ENCODE measurements around the gene CATSPER3.

DNA sequence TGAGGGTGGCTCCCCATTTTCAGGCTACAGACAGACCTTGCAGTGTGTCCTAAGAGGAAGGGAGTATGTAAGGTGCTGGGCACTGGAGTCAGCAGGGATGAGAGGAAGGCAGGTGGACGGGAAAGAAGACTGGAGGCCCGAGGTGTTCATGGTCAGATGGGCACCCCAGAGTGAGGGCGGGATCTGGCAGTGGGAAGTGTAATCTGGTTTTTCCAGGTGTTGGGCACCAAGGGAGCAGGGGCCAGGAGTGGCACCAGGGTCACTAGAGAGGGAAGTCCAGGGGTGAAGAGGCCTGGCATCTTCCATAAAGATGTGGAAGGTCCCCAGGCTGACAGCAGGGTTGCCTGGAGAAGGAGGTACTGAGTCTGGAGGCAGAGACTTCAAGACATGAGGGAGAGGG, 36.7 kb downstream of the CATSPER3 start:
- TF ChIP-seq, protein P1, sequence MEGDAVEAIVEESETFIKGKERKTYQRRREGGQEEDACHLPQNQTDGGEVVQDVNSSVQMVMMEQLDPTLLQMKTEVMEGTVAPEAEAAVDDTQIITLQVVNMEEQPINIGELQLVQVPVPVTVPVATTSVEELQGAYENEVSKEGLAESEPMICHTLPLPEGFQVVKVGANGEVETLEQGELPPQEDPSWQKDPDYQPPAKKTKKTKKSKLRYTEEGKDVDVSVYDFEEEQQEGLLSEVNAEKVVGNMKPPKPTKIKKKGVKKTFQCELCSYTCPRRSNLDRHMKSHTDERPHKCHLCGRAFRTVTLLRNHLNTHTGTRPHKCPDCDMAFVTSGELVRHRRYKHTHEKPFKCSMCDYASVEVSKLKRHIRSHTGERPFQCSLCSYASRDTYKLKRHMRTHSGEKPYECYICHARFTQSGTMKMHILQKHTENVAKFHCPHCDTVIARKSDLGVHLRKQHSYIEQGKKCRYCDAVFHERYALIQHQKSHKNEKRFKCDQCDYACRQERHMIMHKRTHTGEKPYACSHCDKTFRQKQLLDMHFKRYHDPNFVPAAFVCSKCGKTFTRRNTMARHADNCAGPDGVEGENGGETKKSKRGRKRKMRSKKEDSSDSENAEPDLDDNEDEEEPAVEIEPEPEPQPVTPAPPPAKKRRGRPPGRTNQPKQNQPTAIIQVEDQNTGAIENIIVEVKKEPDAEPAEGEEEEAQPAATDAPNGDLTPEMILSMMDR (IDR thresholded peaks at IDR 0.05): no peak
- TF ChIP-seq POLR2A (IDR thresholded peaks at IDR 0.05): no peak

All from heart left ventricle (tissue), 13 donors.